GM23338 (cell line): Measurements from ENCODE around the gene RNF26. TPM values are rescaled to one million over a fixed set of nuclear protein-coding genes. Genes with fewer than 3 reads are reported as not detected.
A peak's percentile ranks its signal among the peaks of the same experiment; 100 is the strongest.

Source experiments
- ATAC-seq: fragments of 200-7000 bp; cut with Tn5 transposase; 3 replicates; pipeline ENCODE4 v1.9.1; 2020
- DNase-seq: peaks from one replicate; pipeline ENCODE4 v3.0.0-alpha.2; 2015; ENCODE audit warnings: low spot score
- H2AFZ ChIP-seq: fragments of 200-600 bp; sonication (generic); 2 replicates; pipeline ENCODE4 v1.8.0; 2016; ENCODE audit warnings: antibody characterized with exemption, mild to moderate bottlenecking, moderate library complexity
- H3F3A ChIP-seq: fragments of 200-600 bp; sonication (generic); replicated peaks from 2 replicates; pipeline ENCODE4 v1.8.0; 2017; ENCODE audit warnings: antibody characterized with exemption, mixed run types, low read depth
- H3K27ac ChIP-seq: fragments of 200-600 bp; sonication (generic); 2 replicates; pipeline ENCODE4 v1.6.1; 2016; ENCODE audit warnings: low read depth
- H3K27me3 ChIP-seq: fragments of 200-600 bp; sonication (generic); 2 replicates; pipeline ENCODE4 v1.8.0; 2016; ENCODE audit warnings: mild to moderate bottlenecking, mixed run types, moderate library complexity; ENCODE audit not compliant: insufficient read depth
- H3K36me3 ChIP-seq: fragments of 200-600 bp; sonication (generic); 2 replicates; pipeline ENCODE4 v1.8.0; 2016; ENCODE audit warnings: mild to moderate bottlenecking; ENCODE audit not compliant: insufficient read depth
- H3K4me1 ChIP-seq: fragments of 200-600 bp; sonication (generic); 2 replicates; pipeline ENCODE4 v1.8.0; 2016; ENCODE audit warnings: mild to moderate bottlenecking, moderate library complexity; ENCODE audit not compliant: insufficient read depth
- H3K4me2 ChIP-seq: fragments of 200-600 bp; sonication (generic); 2 replicates; pipeline ENCODE4 v1.7.1; 2017; ENCODE audit warnings: mixed run types
- H3K4me3 ChIP-seq: fragments of 200-600 bp; sonication (generic); 2 replicates; pipeline ENCODE4 v1.6.1; 2016; ENCODE audit warnings: mixed run types
- H3K79me2 ChIP-seq: fragments of 200-600 bp; sonication (generic); replicated peaks from 2 replicates; pipeline ENCODE4 v1.8.0; 2017; ENCODE audit warnings: mild to moderate bottlenecking; ENCODE audit not compliant: insufficient read depth
- H3K9me2 ChIP-seq: fragments of 200-600 bp; sonication (generic); 2 replicates; pipeline ENCODE4 v1.8.0; 2017; ENCODE audit not compliant: insufficient read depth
- H4K20me1 ChIP-seq: fragments of 200-600 bp; sonication (generic); replicated peaks from 2 replicates; pipeline ENCODE4 v1.8.0; 2017; ENCODE audit warnings: mild to moderate bottlenecking; ENCODE audit not compliant: insufficient read depth
- H3K27ac Mint-ChIP-seq: 2 replicates; pipeline ENCODE4 v1.8.0; 2020; ENCODE audit warnings: inconsistent platforms, mild to moderate bottlenecking, moderate library complexity, mixed read lengths
- H3K27me3 Mint-ChIP-seq: 3 replicates; pipeline ENCODE4 v1.8.0; 2022; ENCODE audit warnings: low read depth, mild to moderate bottlenecking, moderate library complexity, mixed read lengths, inconsistent platforms; ENCODE audit not compliant: insufficient read depth, poor library complexity
- H3K36me3 Mint-ChIP-seq: 3 replicates; pipeline ENCODE4 v1.8.0; 2021; ENCODE audit warnings: low read depth, mild to moderate bottlenecking, inconsistent platforms, moderate library complexity, mixed read lengths
- H3K4me1 Mint-ChIP-seq: 3 replicates; pipeline ENCODE4 v1.8.0; 2020; ENCODE audit warnings: mild to moderate bottlenecking, inconsistent platforms, mixed read lengths
- H3K4me3 Mint-ChIP-seq: 3 replicates; pipeline ENCODE4 v1.8.0; 2021; ENCODE audit warnings: moderate library complexity, mild to moderate bottlenecking, inconsistent platforms, mixed read lengths
- H3K9me3 Mint-ChIP-seq: 3 replicates; pipeline ENCODE4 v1.8.0; 2020; ENCODE audit warnings: moderate library complexity, mild to moderate bottlenecking, inconsistent platforms, mixed read lengths
- CREB1 ChIP-seq: fragments of 250-450 bp; sonication (Bioruptor Pico); IDR thresholded peaks from 2 replicates; pipeline ENCODE4 v1.5.0; 2020; ENCODE audit warnings: low read depth, mild to moderate bottlenecking, moderate library complexity
- ETS1 ChIP-seq: IDR thresholded peaks from 2 replicates; pipeline ENCODE4 v1.6.1; 2016; ENCODE audit warnings: antibody characterized with exemption
- JUNB ChIP-seq: IDR thresholded peaks from one replicate; pipeline ENCODE4 v1.6.1; 2016; ENCODE audit warnings: antibody characterized with exemption; ENCODE audit not compliant: unreplicated experiment
- NANOG ChIP-seq: IDR thresholded peaks from 2 replicates; pipeline ENCODE4 v1.6.1; 2016; ENCODE audit warnings: antibody characterized with exemption, borderline replicate concordance
- POLR2AphosphoS5 ChIP-seq: IDR thresholded peaks from 2 replicates; pipeline ENCODE4 v1.6.1; 2016; ENCODE audit warnings: antibody characterized with exemption, low read depth
- REST ChIP-seq: IDR thresholded peaks from one replicate; pipeline ENCODE4 v1.6.1; 2018; ENCODE audit warnings: antibody characterized with exemption; ENCODE audit not compliant: unreplicated experiment
- STAT1 ChIP-seq: IDR thresholded peaks from one replicate; pipeline ENCODE4 v1.6.1; 2016; ENCODE audit warnings: antibody characterized with exemption; ENCODE audit not compliant: unreplicated experiment
- ZNF114 ChIP-seq: fragments of 250-450 bp; sonication (Bioruptor Pico); IDR thresholded peaks from 2 replicates; pipeline ENCODE4 v1.5.0; 2020; ENCODE audit warnings: mild to moderate bottlenecking, moderate library complexity
- long read RNA-seq: library from polyadenylated mRNA; unstranded; transcript quantifications from one replicate; pipeline ENCODE4 v2.0.0, GENCODE V29; 2020; ENCODE audit not compliant: unreplicated experiment
- polyA plus RNA-seq: library from polyadenylated mRNA; unstranded; fragments of >200 nt; fragmentation: Nextera tagmentation; extraction: Ambion mirVana; gene quantifications from 2 replicates; pipeline ENCODE4 v1.2.1, GENCODE V29; 2016
- total RNA-seq: library from RNA; depleted of rRNA; stranded (reverse); fragments of >200 nt; shearing (Covaris generic); gene quantifications from 2 replicates; pipeline ENCODE4 v1.2.3, GENCODE V29; 2014; rRNA removed
- TF ChIP-seq, protein P1 (sequence below), 2 experiments: fragments of 200-600 bp in 1 of 2; sonication (generic) in 1 of 2; conservative IDR thresholded peaks; 2 replicates each; pipeline versions ENCODE4 v1.5.1 to v1.6.1; 2016 to 2017; ENCODE audit warnings: antibody characterized with exemption in 2 of 2, low read depth in 2 of 2, mild to moderate bottlenecking in 2 of 2, moderate library complexity in 1 of 2

The RNF26 gene
- total RNA-seq = 53.6 and 58.3 TPM in 2 replicates
- 28.7 and 31.8 TPM in 2 replicates for polyA plus RNA-seq
- long read RNA-seq, transcript RNF26-201 (1 exons, 2,787 nt) = major isoform, 54 of 54 reads
- long read RNA-seq, partial matches to known transcripts = 0 of 54 reads
- long read RNA-seq, other reads (novel, unspliced or antisense) = 0 of 54 reads

GRCh38 chr11:119334174-119334930, at the start of gene RNF26:
Gene RNF26, plus strand, starts transcription at chr11:119334527. Its CDS starts 596 bp downstream, at chr11:119335123.
- peak; percentile 91 for TF ChIP-seq CREB1 (CRISPR knock-in tag)
- no peak for TF ChIP-seq STAT1
- peak; percentile 71 for TF ChIP-seq POLR2AphosphoS5
- H2AFZ ChIP-seq = 0 out of 2 replicates have a peak within 1 kb of the TSS, but pooled peaks have one; percentile 1
- H3K4me1 Mint-ChIP-seq = peaks cover 48% of the 10 kb centered on the region

DNA sequence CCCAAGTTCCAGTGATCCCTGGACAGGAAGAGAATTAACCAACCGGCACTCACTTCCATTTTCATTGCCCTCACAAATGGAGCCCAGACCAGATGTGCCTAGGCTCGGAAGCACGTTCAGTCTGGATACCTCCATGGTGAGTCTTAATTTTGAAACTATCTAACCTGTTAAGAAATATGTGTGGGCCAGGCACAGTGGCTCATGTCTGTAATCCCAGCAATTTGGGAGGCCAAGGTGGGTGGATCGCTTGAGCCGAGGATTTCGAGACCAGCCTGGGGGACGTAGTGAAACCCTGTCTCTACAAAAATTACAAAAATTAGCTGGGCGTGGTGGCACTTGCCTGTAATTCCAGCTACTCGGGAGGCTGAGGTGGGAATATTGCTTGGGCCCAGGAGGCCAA, 48.9 kb upstream of the RNF26 start:
- H3K9me3 Mint-ChIP-seq = no peaks in the 10 kb centered on the region; the same call in 2 of the 3 replicates
- TF ChIP-seq JUNB (no peak), CREB1 (CRISPR knock-in tag) (no peak), NANOG (no peak), ZNF114 (CRISPR knock-in tag) (no peak), ETS1 (no peak), POLR2AphosphoS5 (no peak), STAT1 (no peak), REST (no peak)
- TF ChIP-seq, protein P1, sequence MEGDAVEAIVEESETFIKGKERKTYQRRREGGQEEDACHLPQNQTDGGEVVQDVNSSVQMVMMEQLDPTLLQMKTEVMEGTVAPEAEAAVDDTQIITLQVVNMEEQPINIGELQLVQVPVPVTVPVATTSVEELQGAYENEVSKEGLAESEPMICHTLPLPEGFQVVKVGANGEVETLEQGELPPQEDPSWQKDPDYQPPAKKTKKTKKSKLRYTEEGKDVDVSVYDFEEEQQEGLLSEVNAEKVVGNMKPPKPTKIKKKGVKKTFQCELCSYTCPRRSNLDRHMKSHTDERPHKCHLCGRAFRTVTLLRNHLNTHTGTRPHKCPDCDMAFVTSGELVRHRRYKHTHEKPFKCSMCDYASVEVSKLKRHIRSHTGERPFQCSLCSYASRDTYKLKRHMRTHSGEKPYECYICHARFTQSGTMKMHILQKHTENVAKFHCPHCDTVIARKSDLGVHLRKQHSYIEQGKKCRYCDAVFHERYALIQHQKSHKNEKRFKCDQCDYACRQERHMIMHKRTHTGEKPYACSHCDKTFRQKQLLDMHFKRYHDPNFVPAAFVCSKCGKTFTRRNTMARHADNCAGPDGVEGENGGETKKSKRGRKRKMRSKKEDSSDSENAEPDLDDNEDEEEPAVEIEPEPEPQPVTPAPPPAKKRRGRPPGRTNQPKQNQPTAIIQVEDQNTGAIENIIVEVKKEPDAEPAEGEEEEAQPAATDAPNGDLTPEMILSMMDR (conservative IDR thresholded peaks at IDR 0.05; ENCODE audit: low read depth in 2 of 2) = no peak
- H3K4me1 Mint-ChIP-seq = no peaks in the 10 kb centered on the region
- no peak overlapping the region for H3K4me3 ChIP-seq
- H3K36me3 ChIP-seq = peaks cover 30% of the 10 kb centered on the region
- H4K20me1 ChIP-seq = peaks cover 11% of the 10 kb centered on the region
- no peak overlapping the region for H3K4me3 Mint-ChIP-seq
- no peak overlapping the region for H3K4me2 ChIP-seq
- DNase-seq (no peak), ATAC-seq (no peak)
- H3K9me2 ChIP-seq = no peaks in the 10 kb centered on the region
- H3K27ac ChIP-seq = no peak overlapping the region
- H3K27me3 ChIP-seq = no peaks in the 10 kb centered on the region
- H3K27me3 Mint-ChIP-seq = peaks cover 6% of the 10 kb centered on the region
- no peaks in the 10 kb centered on the region for H3K4me1 ChIP-seq
- H3F3A ChIP-seq = 0 out of 2 replicates have a peak, but pooled peaks cover 3% of the 10 kb centered on the region
- H3K27ac Mint-ChIP-seq = no peak overlapping the region
- no peak overlapping the region for H2AFZ ChIP-seq
- no peaks in the 10 kb centered on the region; the same call in none of the 2 replicates for H3K79me2 ChIP-seq
- peaks cover 53% of the 10 kb centered on the region for H3K36me3 Mint-ChIP-seq

More at GRCh38 chr11:119334174-119334930, at the start of gene RNF26:
- Histone ChIP-seq H4K20me1 (no peaks in the 10 kb centered on the region), H3K27ac (peak within 1 kb of the TSS; percentile 80), H3K36me3 (no peaks in the 10 kb centered on the region; the same call in 1 of the 2 replicates), H3K79me2 (peaks cover 22% of the 10 kb centered on the region), H3F3A (peaks cover 24% of the 10 kb centered on the region), H3K4me2 (peak within 1 kb of the TSS; percentile 99), H3K4me3 (peak within 1 kb of the TSS; percentile 97), H3K9me2 (no peaks in the 10 kb centered on the region), H3K4me1 (peaks cover 36% of the 10 kb centered on the region; the same call in 1 of the 2 replicates), H3K27me3 (peaks cover 9% of the 10 kb centered on the region)
- DNase-seq (peak; percentile 100), ATAC-seq (peak; percentile 71)
- H3K27me3 Mint-ChIP-seq = peaks cover 30% of the 10 kb centered on the region
- H3K4me3 Mint-ChIP-seq = peak within 1 kb of the TSS; percentile 100
- H3K27ac Mint-ChIP-seq = peak within 1 kb of the TSS; percentile 99
- H3K36me3 Mint-ChIP-seq = peaks cover 16% of the 10 kb centered on the region; the same call in 2 of the 3 replicates
- H3K9me3 Mint-ChIP-seq = no peaks in the 10 kb centered on the region; the same call in 2 of the 3 replicates
